Muscle layer of duodenum (tissue), 2 donors: Measurements from ENCODE around the gene ZNF609.

ENCODE experiments used
- H3K27ac ChIP-seq: one replicate; pipeline ENCODE4 v1.7.0; 2013; ENCODE audit warnings: mild to moderate bottlenecking, low read length
- H3K27me3 ChIP-seq: one replicate; pipeline ENCODE4 v1.7.0; 2013; ENCODE audit warnings: low read depth, mild to moderate bottlenecking, control low read depth, low read length
- H3K36me3 ChIP-seq, 2 donors: one replicate each; pipeline ENCODE4 v1.7.0; 2013; ENCODE audit warnings: low read length in 2 of 2, control low read depth in 1 of 2, mild to moderate bottlenecking in 1 of 2; ENCODE audit not compliant: insufficient read depth in 2 of 2, control insufficient read depth in 1 of 2
- H3K4me1 ChIP-seq, 2 donors: one replicate each; pipeline ENCODE4 v1.7.0; 2013; ENCODE audit warnings: low read length in 2 of 2, mild to moderate bottlenecking in 2 of 2, control low read depth in 1 of 2, moderate library complexity in 1 of 2; ENCODE audit not compliant: insufficient read depth in 2 of 2, control insufficient read depth in 1 of 2
- H3K4me3 ChIP-seq, 2 donors: one replicate each; pipeline ENCODE4 v1.7.0; 2013; ENCODE audit warnings: low read length in 2 of 2, low read depth in 1 of 2, mild to moderate bottlenecking in 1 of 2
- H3K9me3 ChIP-seq, 2 donors: one replicate each; pipeline ENCODE4 v1.7.0; 2013; ENCODE audit warnings: low read length in 2 of 2, control low read depth in 1 of 2, mild to moderate bottlenecking in 1 of 2; ENCODE audit not compliant: control insufficient read depth in 1 of 2
- donor health status: healthy.

ZNF609 gene

GRCh38 chr15:64680097-64680496 lies 219.7 kb downstream of the ZNF609 start:
- Histone ChIP-seq H3K4me3 (no peak overlapping the region), H3K9me3 (no peaks in the 10 kb centered on the region), H3K27ac (no peak overlapping the region), H3K27me3 (no peaks in the 10 kb centered on the region), H3K4me1 (no peaks in the 10 kb centered on the region), H3K36me3 (peaks cover 45 to 59% of the 10 kb centered on the region in 2 donors)

- Histone ChIP-seq H3K4me1 (peaks cover 0 to 5% of the 10 kb centered on the region in 2 donors), H3K9me3 (no peaks in the 10 kb centered on the region), H3K27ac (no peak overlapping the region), H3K36me3 (peaks cover 49% of the 10 kb centered on the region in 2 donors), H3K4me3 (no peak overlapping the region), H3K27me3 (no peaks in the 10 kb centered on the region)
These were observed 221.1 kb downstream of the ZNF609 start for GRCh38 chr15:64681424-64682024.

GRCh38 chr15:64682255-64682654 lies 221.9 kb downstream of the ZNF609 start:
- H3K27ac ChIP-seq, result no peak overlapping the region
- no peaks in the 10 kb centered on the region for H3K27me3 ChIP-seq
- peaks cover 0 to 11% of the 10 kb centered on the region in 2 donors for H3K4me1 ChIP-seq
- peaks cover 53 to 55% of the 10 kb centered on the region in 2 donors for H3K36me3 ChIP-seq
- H3K4me3 ChIP-seq, result no peak overlapping the region
- H3K9me3 ChIP-seq, result no peaks in the 10 kb centered on the region

GRCh38 chr15:64683378-64683777 lies 223.0 kb downstream of the ZNF609 start:
- H3K27ac ChIP-seq, result no peak overlapping the region
- peaks cover 59 to 61% of the 10 kb centered on the region in 2 donors for H3K36me3 ChIP-seq
- H3K4me1 ChIP-seq, result peaks cover 0 to 22% of the 10 kb centered on the region in 2 donors
- no peaks in the 10 kb centered on the region for H3K27me3 ChIP-seq
- H3K9me3 ChIP-seq, result no peaks in the 10 kb centered on the region
- H3K4me3 ChIP-seq, result no peak overlapping the region

GRCh38 chr15:64685230-64685888 lies 225.0 kb downstream of the ZNF609 start:
- no peak overlapping the region for H3K27ac ChIP-seq
- H3K27me3 ChIP-seq, result no peaks in the 10 kb centered on the region
- H3K4me1 ChIP-seq, result peaks cover 0 to 32% of the 10 kb centered on the region in 2 donors
- no peak overlapping the region for H3K4me3 ChIP-seq
- no peaks in the 10 kb centered on the region for H3K9me3 ChIP-seq
- H3K36me3 ChIP-seq, result peaks cover 60 to 65% of the 10 kb centered on the region in 2 donors

GRCh38 chr15:64686130-64686735 lies 225.9 kb downstream of the ZNF609 start:
- peaks cover 0 to 41% of the 10 kb centered on the region in 2 donors for H3K4me1 ChIP-seq
- H3K4me3 ChIP-seq, result no peak overlapping the region
- no peaks in the 10 kb centered on the region for H3K9me3 ChIP-seq
- no peak overlapping the region for H3K27ac ChIP-seq
- peaks cover 57 to 63% of the 10 kb centered on the region in 2 donors for H3K36me3 ChIP-seq
- no peaks in the 10 kb centered on the region for H3K27me3 ChIP-seq

- peaks cover 0 to 50% of the 10 kb centered on the region in 2 donors for H3K4me1 ChIP-seq
- no peak overlapping the region for H3K4me3 ChIP-seq
- H3K9me3 ChIP-seq, result no peaks in the 10 kb centered on the region
- H3K27me3 ChIP-seq, result no peaks in the 10 kb centered on the region
- H3K36me3 ChIP-seq, result peaks cover 47 to 58% of the 10 kb centered on the region in 2 donors
- H3K27ac ChIP-seq, result peak overlapping the region; percentile 51
These were observed 226.8 kb downstream of the ZNF609 start for GRCh38 chr15:64687172-64687571.

- Histone ChIP-seq H3K27ac (peak overlapping the region; percentile 51), H3K27me3 (no peaks in the 10 kb centered on the region), H3K4me3 (no peak overlapping the region), H3K9me3 (no peaks in the 10 kb centered on the region), H3K4me1 (peaks cover 3 to 56% of the 10 kb centered on the region in 2 donors), H3K36me3 (peaks cover 42 to 54% of the 10 kb centered on the region in 2 donors)
These were observed 227.3 kb downstream of the ZNF609 start for GRCh38 chr15:64687688-64688087.

- Histone ChIP-seq H3K27me3 (no peaks in the 10 kb centered on the region), H3K36me3 (peaks cover 38 to 51% of the 10 kb centered on the region in 2 donors), H3K9me3 (no peaks in the 10 kb centered on the region), H3K4me3 (no peak overlapping the region), H3K4me1 (peaks cover 7 to 66% of the 10 kb centered on the region in 2 donors), H3K27ac (peak overlapping the region; percentile 51)
These were observed 228.4 kb downstream of the ZNF609 start for GRCh38 chr15:64688770-64689169.

GRCh38 chr15:64690008-64690407 lies 229.6 kb downstream of the ZNF609 start:
- Histone ChIP-seq H3K36me3 (peaks cover 32 to 48% of the 10 kb centered on the region in 2 donors), H3K4me3 (no peak overlapping the region), H3K9me3 (no peaks in the 10 kb centered on the region), H3K27ac (no peak overlapping the region), H3K27me3 (no peaks in the 10 kb centered on the region), H3K4me1 (peaks cover 7 to 79% of the 10 kb centered on the region in 2 donors)

- Histone ChIP-seq H3K27ac (no peak overlapping the region), H3K4me1 (peaks cover 7 to 86% of the 10 kb centered on the region in 2 donors), H3K9me3 (no peaks in the 10 kb centered on the region), H3K27me3 (no peaks in the 10 kb centered on the region), H3K4me3 (no peak overlapping the region), H3K36me3 (peaks cover 32 to 41% of the 10 kb centered on the region in 2 donors)
These were observed 230.4 kb downstream of the ZNF609 start for GRCh38 chr15:64690578-64691296.
